Measurements from ENCODE around the gene HOXD8. TPM values are rescaled to one million over a fixed set of nuclear protein-coding genes. Genes with fewer than 3 reads are reported as not detected.

Gene HOXD8
- polyA plus RNA-seq, 1 of the 3 experiments (the other 2 are of a cell fraction) = 6.4 TPM

DNA sequence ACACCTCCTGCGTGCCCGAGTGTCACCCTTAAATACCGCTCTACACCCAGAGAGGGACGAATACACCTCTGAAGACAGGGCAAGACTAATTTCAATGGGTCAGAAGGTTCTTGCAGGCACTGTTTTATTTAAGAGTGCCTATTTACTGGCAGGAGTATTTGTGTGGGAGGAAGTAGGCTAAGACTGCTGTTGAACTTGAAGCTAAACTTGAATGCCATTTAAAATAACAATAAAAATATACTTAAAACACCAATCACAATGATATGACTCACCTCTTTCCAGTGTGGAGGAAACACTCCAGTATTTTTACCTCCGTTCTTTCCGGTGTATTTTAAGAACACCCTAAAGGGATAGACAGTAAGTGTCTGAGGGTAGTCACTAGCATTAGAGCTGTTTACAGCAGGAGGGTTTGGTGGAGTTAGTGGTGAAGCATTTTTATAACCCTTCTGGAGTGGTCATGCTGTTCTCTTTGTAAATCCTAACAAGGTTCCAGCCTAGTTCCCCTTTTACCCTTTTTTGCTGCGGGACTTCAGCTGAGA, 49.3 kb downstream of the HOXD8 start:
- Histone ChIP-seq H3K27ac (ENCODE audit: low read depth in 2 of 2, low read length in 1 of 2) (no peak overlapping the region), H3K9ac (no peak overlapping the region), H3K4me3 (ENCODE audit: low read depth in 2 of 2, low read length in 1 of 2) (no peak overlapping the region), H3K4me2 (no peak overlapping the region), H3F3A (replicated peaks; ENCODE audit: insufficient read depth) (no peaks in the 10 kb centered on the region), H2AFZ (ENCODE audit: low read depth) (no peak overlapping the region), H3K4me1 (ENCODE audit: control insufficient read depth in 1 of 2, insufficient read depth in 2 of 2, low read depth in 1 of 2, low read length in 1 of 2) (peaks cover 0 to 5% of the 10 kb centered on the region in 2 experiments; a peak in 2 of 4 replicates), H3K9me3 (no peaks in the 10 kb centered on the region), H3K27me3 (ENCODE audit: insufficient read depth) (no peaks in the 10 kb centered on the region), H4K20me1 (ENCODE audit: insufficient read depth) (no peaks in the 10 kb centered on the region), H3K79me2 (ENCODE audit: insufficient read depth) (no peaks in the 10 kb centered on the region), H3K36me3 (replicated peaks in 1 of 2; ENCODE audit: control insufficient read depth in 1 of 2, insufficient read depth in 2 of 2, low read length in 1 of 2) (no peaks in the 10 kb centered on the region), H3K9me2 (no peaks in the 10 kb centered on the region)
- CTCF ChIA-PET = interaction anchor here (0.9 to 1.2 kb wide), 2 partner anchors 12 to 276 kb away, joined by 4 read pairs; no protein-coding TSS in a partner anchor
- no peak for DNase-seq
- no peak for TF ChIP-seq TEAD4 (IDR thresholded peaks at IDR 0.05; ENCODE audit: borderline replicate concordance, insufficient read depth)
- TF ChIP-seq FOXJ3 (CRISPR knock-in tag; IDR thresholded peaks at IDR 0.05) = no peak
- TF ChIP-seq FOXM1 (IDR thresholded peaks at IDR 0.05; ENCODE audit: low read depth) = no peak
- TF ChIP-seq NFIC (IDR thresholded peaks at IDR 0.05; ENCODE audit: borderline replicate concordance) = no peak
- 86% methylated on average over 7 of the region's 7 CpGs for WGBS (ENCODE audit: low lambda C conversion rate)
- POLR2A ChIA-PET = no interaction called here

DNA sequence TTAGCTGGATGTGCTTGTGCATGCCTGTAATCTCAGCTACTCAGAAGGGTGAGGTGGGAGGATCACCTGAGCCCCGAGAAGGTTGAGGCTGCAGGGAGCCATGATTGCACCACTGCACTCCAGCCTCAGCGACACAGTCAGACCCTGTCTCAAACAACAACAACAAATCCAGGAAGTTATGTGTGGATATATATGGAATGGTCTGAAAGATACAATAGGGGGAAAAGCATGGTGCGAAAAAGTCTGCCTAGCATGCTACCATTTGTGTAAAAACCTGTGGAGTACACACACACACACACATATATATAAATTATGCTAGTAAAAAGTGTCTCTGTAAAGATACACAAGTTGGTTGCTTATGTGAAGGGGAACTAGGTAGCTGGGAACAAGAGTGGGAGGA, 52.0 kb downstream of the HOXD8 start:
- Histone ChIP-seq H3K4me1 (ENCODE audit: control insufficient read depth in 1 of 2, insufficient read depth in 2 of 2, low read depth in 1 of 2, low read length in 1 of 2) (no peaks in the 10 kb centered on the region; a peak in 1 of 4 replicates), H3K9me2 (no peaks in the 10 kb centered on the region), H2AFZ (ENCODE audit: low read depth) (no peak overlapping the region), H3K27me3 (ENCODE audit: insufficient read depth) (no peaks in the 10 kb centered on the region), H3K4me3 (ENCODE audit: low read depth in 2 of 2, low read length in 1 of 2) (no peak overlapping the region), H4K20me1 (ENCODE audit: insufficient read depth) (no peaks in the 10 kb centered on the region), H3K79me2 (ENCODE audit: insufficient read depth) (no peaks in the 10 kb centered on the region), H3K9ac (no peak overlapping the region), H3K27ac (ENCODE audit: low read depth in 2 of 2, low read length in 1 of 2) (no peak overlapping the region), H3K36me3 (replicated peaks in 1 of 2; ENCODE audit: control insufficient read depth in 1 of 2, insufficient read depth in 2 of 2, low read length in 1 of 2) (no peaks in the 10 kb centered on the region), H3K4me2 (no peak overlapping the region), H3K9me3 (no peaks in the 10 kb centered on the region), H3F3A (replicated peaks; ENCODE audit: insufficient read depth) (no peaks in the 10 kb centered on the region)
- ChIA-PET CTCF (no interaction called here), POLR2A (no interaction called here)
- TF ChIP-seq TAF1 (IDR thresholded peaks at IDR 0.05; ENCODE audit: borderline replicate concordance, low read depth, low read length) (no peak), CHD2 (IDR thresholded peaks at IDR 0.05; ENCODE audit: low read length, partially characterized antibody) (no peak)
- 74% methylated on average over 2 of the region's 3 CpGs for WGBS (ENCODE audit: low lambda C conversion rate)
- DNase-seq = no peak

Small RNA genes lying within 50 kb of the gene (small RNA-seq; reads per million reads assigned to genes)
- gene MIR10B = 305 to 9,750 (median 5,537) reads per million in 7 experiments

Other genes with a start within 250 kb of the HOXD8 start
- 5.0 and 6.4 TPM in 2 replicates for gene LNPK, start 127.4 kb upstream of the HOXD8 start, polyA plus RNA-seq (2012; rRNA removed)
- gene EVX2, start 45.7 kb upstream of the HOXD8 start, polyA plus RNA-seq (2012; rRNA removed) = not detected in 2 replicates
- gene HOXD13, start 37.0 kb upstream of the HOXD8 start, polyA plus RNA-seq (2012; rRNA removed) = not detected in 2 replicates
- not detected in 2 replicates for gene HOXD12, start 29.9 kb upstream of the HOXD8 start, polyA plus RNA-seq (2012; rRNA removed)
- gene HOXD11, start 22.4 kb upstream of the HOXD8 start, polyA plus RNA-seq (2012; rRNA removed) = not detected in 2 replicates
- gene HOXD10, start 12.9 kb upstream of the HOXD8 start, polyA plus RNA-seq (2012; rRNA removed) = 0.03 and 0.10 TPM in 2 replicates
- gene HOXD9, start 7.0 kb upstream of the HOXD8 start, polyA plus RNA-seq (2012; rRNA removed) = 3.6 and 4.8 TPM in 2 replicates
- gene HOXD4, start 21.8 kb downstream of the HOXD8 start, polyA plus RNA-seq (2012; rRNA removed) = 1.0 and 1.6 TPM in 2 replicates
- 0.80 and 0.81 TPM in 2 replicates for gene HOXD3, start 27.6 kb downstream of the HOXD8 start, polyA plus RNA-seq (2012; rRNA removed)
- gene HOXD1, start 59.0 kb downstream of the HOXD8 start, polyA plus RNA-seq (2012; rRNA removed) = not detected in 2 replicates
- gene MTX2, start 139.7 kb downstream of the HOXD8 start, polyA plus RNA-seq (2012; rRNA removed) = 44.4 and 61.9 TPM in 2 replicates

Data from SK-N-SH (cell line).